HuH-7 (cell line): Measurements from ENCODE around the gene WFDC10A.
"Not testable (repeated sequence)": the region's sequence is repeated elsewhere in the genome, so short reads cannot be mapped to it uniquely, and the experiment has no call there.

Source experiments
- DNase-seq: peaks from one replicate; pipeline ENCODE4 v3.0.0; 2011; ENCODE audit warnings: low spot score

WFDC10A gene

DNA sequence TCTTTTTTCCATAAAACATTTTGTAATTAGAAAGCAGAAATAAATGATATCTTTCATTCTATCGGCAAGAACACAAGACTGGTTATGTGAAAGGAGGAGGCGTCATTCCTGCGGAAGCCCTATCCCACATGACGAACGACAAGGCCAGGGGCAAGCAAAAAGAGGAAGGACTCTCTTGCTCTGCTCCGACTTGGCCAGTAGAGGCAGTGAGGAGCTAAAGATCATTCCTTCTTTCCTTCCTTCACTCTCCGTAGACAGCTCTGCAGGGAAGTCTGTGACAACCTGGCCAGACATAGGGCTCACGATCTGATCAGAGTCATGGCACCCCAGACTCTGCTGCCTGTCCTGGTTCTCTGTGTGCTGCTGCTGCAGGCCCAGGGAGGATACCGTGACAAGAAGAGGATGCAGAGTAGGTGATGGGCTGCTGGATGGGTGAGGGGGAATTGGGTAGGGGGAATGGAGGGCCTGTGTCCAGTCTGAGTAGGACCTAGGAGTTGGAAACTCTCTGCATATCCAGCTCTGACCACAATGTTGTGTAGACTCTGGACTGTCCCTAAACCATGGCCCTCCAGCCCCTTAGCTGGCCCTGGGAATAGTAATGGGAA is at the start of gene WFDC10A:
Gene WFDC10A (plus strand): TSS at position 244 of the 605 bp plus-strand sequence. CDS start 75 bp downstream, at position 319.
- peak; percentile 68 for DNase-seq

DNA sequence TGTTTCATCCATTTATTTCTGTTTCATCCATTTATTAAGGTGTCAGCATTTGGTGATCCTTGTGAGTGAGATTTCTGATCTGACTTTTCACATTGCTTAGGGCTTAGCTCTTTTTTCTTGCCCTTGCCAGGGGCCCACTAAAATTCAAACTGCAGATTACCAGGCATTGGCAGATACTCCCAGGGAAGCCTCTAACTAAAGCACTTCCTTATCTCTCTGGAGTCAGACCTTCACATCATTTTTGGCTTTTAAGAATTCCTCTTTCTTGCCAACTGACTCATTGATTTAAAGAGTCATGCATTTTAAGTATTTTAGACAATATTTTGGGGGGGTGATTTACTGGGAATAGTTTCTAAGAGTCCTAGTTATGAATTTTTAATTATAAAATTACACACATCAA is 47.8 kb upstream of the WFDC10A start:
- DNase-seq: no peak

DNA sequence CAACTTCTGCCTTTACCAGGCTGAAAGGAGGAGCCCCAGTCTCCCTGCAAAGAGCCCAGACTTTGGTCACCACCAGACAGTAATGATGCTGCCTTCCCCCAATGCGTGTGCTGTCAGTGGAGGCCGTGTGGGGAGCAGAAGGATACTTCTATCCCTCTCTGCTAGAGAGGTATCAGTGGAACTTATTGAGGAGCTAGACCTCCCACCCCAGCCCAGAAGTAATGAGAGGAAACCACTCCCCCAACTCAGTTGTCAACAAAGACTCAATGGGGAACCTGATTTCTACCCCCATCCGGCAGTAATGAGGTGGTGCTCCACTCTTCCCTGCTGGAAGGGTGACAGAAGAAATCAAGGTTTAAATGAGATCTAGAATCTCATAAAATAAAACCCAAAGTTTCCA is 46.0 kb upstream of the WFDC10A start:
- no peak for DNase-seq

DNA sequence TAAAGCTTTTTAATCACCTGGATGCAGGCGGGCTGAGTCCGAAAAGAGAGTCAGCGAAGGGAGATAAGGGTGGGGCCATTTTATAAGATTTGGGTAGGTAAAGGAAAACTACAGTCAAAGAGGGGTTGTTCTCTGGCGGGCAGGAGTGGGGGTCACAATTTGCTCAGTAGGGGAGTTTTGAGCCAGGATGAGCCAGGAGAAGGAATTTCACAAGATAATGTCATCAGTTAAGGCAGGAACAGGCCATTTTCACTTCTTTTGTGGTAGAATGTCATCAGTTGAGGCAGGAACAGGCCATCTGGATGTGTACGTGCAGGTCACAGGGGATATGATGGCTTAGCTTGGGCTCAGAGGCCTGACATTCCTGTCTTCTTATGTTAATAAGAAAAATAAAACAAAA is 45.2 kb upstream of the WFDC10A start:
- DNase-seq: not testable (repeated sequence)

DNA sequence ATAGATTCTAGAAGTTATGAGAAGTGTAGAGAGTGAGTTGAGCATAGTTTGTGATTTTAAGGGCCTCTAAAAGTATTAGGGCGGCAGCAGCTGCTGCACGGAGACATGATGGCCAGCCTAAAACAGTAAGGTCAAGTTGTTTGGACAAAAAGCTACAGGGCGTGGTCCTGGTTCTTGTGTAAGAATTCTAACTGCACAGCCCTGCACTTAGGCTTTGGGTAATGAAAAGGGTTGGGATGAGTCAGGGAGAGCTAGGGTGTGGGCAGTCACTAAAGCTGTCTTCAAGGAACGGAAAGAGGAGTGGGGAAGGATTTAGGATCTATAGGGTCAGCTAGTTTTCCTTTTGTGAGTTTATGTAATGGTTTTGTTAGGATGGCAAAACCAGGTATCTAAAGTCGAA is 43.6 kb upstream of the WFDC10A start:
- DNase-seq: not testable (repeated sequence)

DNA sequence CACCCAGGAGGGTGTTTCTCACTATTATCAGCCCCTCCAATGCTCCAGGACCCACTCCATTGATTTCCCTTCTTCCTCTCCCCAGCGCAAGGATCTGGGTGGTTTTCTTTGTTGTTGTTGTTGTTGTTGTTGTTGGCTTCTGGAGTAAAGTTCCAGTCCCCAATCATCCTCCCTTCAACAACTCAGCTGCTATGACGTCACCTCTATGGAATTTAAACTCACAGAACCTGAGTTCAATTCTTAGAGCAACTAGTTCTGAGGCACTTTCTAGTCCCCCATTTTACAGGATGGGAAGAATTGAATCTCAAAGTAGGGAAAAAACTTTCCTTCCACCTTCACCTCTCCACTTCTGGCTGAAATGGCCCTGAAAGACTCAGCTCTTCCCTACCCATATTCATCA is 40.7 kb upstream of the WFDC10A start:
- DNase-seq: no peak

DNA sequence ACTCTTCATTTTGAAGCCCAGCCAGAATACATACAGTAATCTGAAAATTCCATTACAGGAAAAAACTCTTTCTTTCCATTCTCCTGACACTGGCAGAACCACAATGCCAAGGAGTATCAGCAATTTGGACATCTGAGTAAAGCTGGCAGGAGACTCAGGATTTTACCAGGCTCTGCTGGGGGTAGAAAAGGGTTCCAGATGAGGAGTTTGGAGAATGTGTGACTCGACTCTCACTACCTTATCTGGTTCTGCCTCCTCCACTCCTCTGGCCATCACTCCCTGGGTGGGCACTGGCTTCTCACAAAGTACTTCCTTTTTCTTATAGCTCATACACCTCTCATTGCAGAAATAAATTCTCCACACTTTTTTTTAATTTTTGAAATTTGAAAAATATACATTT is 39.8 kb upstream of the WFDC10A start:
- DNase-seq: no peak

DNA sequence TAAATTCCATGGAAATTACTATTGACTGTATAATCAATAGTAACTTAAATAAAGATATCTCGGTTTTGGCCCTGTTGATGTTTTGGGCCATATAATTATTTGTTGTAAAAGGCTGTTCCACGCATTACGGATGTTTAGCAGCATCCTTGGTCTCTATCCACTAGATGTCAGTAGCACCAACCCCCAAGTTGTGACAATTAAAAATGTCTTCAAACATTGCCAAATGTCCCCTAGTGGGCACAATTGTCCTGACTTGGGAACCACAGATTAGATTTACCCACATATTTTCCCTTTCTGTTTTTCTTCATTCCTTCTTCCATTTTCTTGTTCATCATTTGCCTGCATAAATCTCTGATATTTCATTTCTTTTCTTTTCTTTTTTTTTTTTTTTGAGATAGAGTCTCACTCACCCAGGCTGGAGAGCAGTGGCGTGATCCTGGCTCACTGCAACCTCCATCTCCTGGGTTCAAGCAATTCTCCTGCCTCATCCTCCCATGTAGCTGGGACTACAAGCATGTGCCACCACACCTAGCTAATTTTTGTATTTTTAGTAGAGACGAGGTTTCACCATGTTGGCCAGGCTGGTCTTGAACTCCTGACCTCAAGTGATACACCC is 36.9 kb upstream of the WFDC10A start:
- peak; percentile 22 for DNase-seq

DNA sequence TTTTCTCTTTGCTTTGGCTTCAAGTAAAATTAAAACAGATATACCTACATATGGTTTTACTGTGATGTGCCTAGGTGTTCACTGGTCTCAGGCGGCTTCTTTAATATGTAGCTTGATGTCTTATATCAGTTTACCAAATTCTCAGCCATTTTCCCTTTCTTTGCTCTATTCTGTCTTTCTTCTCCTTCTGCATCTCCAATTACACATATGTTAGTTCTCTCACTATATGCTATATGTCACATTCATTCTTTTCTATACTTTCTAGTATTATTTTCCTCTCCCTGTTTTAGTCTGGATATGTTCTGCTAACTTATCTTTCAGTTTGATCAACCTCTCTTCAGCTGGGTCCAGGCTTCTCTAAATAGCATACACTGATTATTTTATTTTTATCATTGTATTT is 36.0 kb upstream of the WFDC10A start:
- no peak for DNase-seq

DNA sequence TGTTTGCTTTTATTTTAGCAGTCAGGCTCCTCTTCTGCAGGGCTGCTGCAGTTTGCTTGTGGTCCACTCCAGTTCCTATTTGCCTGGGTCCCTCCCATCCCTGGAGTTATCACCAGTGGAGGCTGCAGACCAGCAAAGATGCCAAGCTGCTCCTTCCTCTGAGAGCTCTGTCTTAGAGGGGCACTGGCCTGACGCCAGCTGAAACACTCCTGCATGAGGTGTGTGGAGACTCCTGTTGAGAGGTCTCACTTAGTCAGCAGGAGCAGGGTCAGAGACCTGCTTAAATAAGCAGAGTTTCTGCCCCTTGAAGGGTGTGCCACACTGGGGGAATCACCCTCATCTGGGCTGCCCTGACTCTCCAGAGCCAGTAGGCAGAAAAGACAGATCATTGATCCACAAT is 34.3 kb upstream of the WFDC10A start:
- no peak for DNase-seq

DNA sequence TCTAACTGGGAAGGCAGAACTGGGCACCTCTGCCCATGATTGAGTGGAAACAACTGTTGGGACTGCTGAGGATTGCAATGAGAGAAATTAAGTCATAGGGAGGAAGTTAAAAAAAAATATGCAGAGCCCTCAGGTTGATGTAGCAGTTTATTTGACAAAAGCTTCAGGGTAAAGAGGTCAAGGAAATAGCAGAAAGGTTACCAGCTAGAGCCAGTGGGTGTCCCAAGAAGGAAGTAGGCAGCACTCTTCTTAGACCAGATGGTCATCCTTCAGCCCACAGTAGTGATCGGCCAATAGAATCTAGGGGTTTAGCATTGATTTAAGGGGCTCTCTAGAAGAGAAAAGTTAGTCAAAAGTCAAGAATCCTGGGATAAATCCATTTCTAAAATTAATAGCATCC is 21.7 kb upstream of the WFDC10A start:
- no peak for DNase-seq

DNA sequence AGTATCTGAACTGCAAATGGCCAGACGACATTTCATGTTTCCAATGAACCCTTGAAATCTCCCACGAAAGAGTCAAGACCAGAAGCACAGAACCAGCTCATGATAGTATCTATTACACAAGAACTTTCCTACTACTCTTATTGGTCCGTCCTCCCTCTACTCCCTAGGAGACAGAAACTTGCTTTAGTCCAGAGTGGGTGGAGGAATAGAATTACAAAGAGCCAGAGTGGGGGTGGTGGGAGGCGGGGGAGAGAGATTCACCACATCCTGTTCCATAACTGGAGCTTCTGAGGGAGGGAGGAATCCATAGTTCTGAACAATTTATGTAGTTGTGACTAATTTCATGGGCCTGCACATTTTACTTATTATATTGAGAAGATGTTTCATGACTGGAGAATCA is 18.5 kb upstream of the WFDC10A start:
- DNase-seq: no peak

DNA sequence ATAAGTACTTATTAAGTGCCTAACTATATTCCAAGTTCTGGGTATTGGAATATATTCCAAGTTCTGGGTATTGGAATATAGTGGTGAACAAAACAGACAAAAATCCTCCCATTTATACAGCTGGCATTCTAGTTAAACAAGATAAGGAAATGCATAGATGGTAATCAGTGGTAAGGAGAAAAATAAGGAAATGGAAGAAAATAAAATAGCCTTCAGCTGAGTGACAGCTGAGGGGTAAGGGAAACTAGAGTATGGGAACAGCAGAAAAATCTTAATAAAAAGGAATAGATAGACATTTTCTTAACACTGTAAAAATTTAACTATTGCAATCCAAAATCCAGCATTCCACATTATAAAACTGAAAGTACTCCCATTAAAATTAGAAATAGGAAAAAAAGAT is 17.2 kb upstream of the WFDC10A start:
- DNase-seq: no peak

DNA sequence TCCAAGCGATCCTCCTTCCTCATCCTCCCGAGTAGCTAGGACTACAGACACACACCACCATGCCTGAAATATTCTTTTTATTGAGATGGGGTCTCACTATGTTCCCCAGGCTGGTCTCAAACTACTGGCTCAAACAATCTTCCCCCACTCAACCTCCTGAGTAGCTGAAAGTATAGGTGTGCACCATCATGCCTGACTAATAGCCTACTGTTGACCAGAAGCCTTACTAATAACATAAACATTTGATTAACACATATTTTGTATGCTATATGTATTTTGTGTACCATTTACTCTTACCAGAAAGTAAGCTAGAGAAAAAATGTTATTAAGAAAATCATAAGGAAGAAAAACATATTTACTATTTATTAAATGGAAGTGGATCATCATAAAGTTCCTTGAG is 11.9 kb upstream of the WFDC10A start:
- DNase-seq: no peak

DNA sequence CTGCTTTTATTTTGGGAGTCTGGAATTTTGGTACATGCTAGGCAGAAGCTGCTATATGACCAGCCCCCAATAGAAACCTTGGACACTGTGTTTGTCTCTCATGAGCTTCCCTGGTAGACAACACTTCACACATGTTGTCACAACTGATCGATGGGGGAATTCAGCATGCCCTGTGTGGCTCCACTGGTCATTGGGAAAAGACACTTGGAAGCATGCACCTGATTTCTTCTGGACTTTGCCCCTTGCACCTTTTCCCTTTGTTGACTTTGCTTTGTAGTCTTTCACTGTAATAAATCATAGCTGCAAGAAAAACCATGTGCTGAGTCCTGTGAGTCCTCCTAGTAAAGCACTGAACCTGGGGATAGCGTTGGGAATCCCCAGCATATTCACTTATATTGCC is 7.9 kb upstream of the WFDC10A start:
- peak; percentile 8 for DNase-seq

DNA sequence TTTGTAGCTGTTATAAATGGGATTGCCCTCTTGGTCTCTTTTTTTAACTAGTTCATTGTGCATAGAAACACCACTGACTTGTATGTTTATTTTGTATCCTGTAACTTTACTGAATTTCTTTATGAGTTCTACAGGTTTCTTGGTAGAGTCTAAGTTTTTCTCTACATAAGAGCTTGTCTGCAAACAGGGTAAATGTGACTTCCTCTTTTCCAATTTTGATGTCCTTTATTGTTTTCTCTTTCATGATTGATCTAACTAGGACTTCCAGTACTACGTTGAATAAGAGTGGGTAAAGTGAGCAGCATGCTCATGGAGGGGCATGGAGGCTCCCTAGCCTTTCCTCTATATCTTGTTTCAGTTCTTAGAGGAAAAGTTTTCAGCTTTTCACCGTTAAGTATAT is 3.0 kb upstream of the WFDC10A start:
- no peak for DNase-seq

DNA sequence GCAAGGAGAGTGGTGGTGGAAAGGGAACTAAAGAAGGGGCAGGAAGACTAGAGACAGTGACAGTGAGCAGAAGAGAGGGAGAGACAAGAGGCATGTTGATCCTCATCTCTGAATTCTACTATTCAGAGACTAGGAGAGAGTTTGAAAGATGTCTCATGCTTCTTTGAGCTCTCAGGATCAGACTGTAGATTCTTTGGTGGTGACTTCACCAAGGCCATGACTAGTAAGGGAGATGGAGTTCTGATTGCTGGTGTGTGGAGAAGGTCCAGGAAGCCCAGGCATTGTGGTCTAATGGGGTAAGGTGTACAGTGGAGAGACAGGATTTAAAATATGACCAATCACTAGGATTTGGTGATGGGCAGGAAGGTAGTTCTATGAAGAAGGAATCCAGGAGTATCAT is 832 bp downstream of the WFDC10A start:
- DNase-seq: no peak

DNA sequence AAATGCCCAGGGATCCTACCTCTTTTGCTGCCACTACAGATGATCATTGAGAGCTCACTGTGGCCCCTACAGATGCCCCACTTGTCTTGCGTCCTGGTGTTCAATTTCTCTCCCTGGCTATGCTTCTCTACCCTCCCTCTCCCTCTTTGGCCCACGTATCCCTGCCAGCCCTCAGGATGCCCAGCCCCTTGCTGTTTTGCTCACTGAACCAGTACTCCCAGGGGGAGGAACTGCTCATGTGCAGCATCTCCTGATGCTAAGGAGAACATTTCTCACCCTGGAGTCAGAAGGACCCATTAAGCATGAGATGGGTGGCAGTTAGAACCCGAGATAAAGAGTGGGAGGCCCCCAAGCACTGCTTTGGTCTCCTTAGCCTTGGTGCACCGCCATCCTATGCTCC is 1.6 kb downstream of the WFDC10A start, which contains the start of gene WFDC9:
Gene WFDC9 (minus strand): TSS at position 101 of the 400 bp plus-strand sequence. CDS start 21,103 bp downstream, outside the sequence.
- no peak for DNase-seq

DNA sequence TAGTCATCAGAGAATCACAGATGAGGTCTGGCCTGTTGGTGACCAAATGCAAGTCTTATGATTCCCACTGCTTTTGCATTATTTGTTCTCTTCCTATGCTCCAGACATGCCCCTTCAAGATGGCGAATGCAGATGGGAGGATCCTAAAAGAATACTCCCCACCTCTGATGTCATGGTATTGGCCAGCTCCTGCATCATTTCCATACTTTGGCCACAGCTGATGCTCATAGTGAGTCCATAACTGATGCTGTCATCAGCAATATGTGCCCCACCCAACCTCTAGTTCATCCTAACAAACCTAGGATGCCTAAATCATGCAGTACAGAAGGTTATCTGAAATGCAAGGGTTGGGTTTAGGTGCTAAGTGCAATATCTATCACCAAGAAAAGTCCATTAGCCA is 7.0 kb downstream of the WFDC10A start:
- no peak for DNase-seq

DNA sequence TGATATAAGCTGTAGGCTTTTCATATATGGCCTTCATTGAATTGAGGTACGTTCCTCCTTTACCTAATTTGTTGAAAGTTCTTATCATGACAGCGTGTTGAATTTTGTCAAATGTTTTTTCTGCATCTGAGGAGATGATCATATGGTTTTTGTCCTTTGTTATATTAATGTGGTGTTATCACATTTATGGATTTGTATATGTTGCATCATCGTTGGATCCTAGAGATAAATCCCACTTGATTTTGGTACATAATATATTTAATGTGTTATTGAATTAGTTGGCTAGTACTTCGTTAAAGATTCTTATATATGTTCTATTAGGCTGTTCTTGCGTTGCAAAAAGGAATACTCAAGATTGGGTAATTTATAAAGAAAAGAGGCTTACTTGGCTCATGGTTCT is 10.1 kb downstream of the WFDC10A start:
- DNase-seq: no peak

DNA sequence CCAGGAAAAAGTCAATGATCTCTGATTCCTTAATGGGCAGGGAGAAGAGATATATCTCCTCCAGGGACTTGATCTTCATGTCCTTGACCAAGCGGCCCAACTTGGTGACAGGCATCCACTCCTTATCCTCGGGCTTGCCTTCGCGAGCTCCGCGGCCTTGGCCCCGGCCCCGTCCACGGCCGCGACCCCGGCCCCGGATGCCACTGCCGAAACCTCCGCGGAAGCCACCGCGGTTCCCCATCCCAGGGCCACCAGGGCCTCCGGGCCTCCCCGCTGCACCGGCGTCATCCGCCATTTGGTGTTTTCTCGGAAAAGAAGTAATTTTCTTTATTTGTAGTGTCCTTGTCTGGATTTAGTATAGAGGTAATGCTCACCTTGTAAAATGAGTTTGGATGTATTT is 11.5 kb downstream of the WFDC10A start:
- not testable (repeated sequence) for DNase-seq

DNA sequence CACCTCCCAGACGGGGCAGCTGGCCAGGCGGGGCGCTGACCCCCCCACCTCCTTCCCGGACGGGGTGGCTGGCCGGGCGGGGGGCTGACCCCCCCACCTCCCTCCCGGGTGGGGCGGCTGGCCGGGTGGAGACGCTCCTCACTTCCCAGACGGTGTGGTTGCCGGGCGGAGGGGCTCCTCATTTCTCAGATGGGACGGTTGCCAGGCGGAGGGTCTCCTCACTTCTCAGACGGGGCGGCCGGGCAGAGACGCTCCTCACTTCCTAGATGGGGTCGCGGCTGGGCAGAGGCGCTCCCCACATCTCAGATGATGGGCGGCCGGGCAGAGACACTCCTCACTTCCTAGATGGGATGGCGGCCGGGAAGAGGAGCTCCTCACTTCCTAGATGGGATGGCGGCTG is 16.3 kb downstream of the WFDC10A start:
- not testable (repeated sequence) for DNase-seq

DNA sequence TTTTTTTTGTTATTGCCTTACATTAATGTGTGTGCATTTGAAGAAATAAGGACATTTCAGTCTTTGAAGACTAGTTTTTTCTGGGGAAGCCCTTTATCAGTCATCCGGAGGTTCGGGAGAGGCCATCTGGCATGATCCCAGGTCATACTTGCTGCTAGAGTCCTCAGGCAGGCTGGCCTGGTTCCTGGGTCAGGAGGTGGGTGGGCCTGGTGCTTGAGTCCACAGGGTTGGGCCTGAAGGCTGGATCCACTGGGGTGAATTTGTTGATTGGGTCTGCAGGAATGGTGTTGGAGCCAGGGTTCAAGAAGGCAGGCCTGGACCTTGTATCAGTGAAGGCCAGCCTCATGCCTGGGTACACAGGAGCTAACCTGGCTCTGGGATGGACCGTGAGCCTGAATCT is 17.3 kb downstream of the WFDC10A start:
- no peak for DNase-seq

DNA sequence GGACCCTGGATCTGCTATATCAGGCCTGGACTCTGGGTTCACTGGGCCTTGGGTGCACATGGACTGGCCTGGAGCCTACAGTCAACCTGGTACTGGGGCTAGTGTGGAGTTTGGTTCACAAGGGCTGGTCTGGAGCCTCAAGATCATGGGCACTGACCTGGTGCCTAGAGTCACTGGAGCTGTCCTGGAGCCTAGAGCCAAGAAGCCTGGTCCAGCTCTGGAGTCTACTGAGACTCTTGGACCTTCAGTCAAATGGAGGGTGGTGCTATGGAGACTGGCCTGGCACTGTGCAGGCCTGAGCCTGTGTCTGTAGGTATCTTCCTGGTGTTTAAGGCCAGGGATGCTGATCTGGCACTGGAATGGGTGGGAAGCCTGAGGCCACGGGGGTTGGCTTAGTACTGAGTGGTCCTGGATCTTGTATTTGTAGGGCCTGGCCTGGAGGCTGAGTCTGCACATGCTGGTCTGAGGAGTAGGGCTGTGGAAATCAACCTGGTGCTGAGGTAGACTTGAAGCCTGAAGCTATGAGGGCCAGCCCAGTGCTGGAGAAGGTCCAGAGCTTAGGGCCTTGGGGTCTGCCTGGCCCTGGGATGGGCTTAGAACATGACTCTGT is 18.0 kb downstream of the WFDC10A start:
- DNase-seq: no peak
